H1 (cell line): Measurements from ENCODE around the gene STOML1. TPM values are rescaled to one million over a fixed set of nuclear protein-coding genes. Genes with fewer than 3 reads are reported as not detected.

Source experiments
- CTCF ChIA-PET: fragments of 300-600 bp; sonication (Branson Sonifier 250); formaldehyde crosslinking; loops from one replicate; lab custom pipeline; 2021; ENCODE audit not compliant: partially characterized antibody; lab: Charles Lee
- POLR2A ChIA-PET: fragments of 300-600 bp; sonication (Branson Sonifier 250); formaldehyde crosslinking; loops from one replicate; lab custom pipeline; 2021; ENCODE audit warnings: inconsistent platforms; ENCODE audit not compliant: partially characterized antibody; lab: Charles Lee
- DNase-seq, 2 experiments: peaks; one replicate each; pipeline versions ENCODE4 v3.0.0 to v3.0.0-alpha.2; 2010 to 2022; ENCODE audit warnings: low spot score in 2 of 2, low read depth in 1 of 2, mixed read lengths in 1 of 2
- FAIRE-seq: peaks from 2 replicates; lab custom pipeline; 2011; peaks lifted over from hg19 to GRCh38; lab: Jason Lieb, UNC
- H2AFZ ChIP-seq: 2 replicates; pipeline ENCODE4 v1.8.1; 2012; ENCODE audit warnings: low read length, inconsistent platforms
- H2AK5ac ChIP-seq: 2 replicates; pipeline ENCODE4 v1.6.1; 2013; ENCODE audit warnings: low read depth, low read length
- H2BK120ac ChIP-seq: replicated peaks from 2 replicates; pipeline ENCODE3; 2013; ENCODE audit warnings: low read depth, low read length, inconsistent platforms
- H2BK12ac ChIP-seq: 2 replicates; pipeline ENCODE4 v1.6.1; 2013; ENCODE audit warnings: low read depth, low read length
- H2BK15ac ChIP-seq: 2 replicates; pipeline ENCODE4 v1.6.1; 2013; ENCODE audit warnings: low read length
- H2BK20ac ChIP-seq: 2 replicates; pipeline ENCODE4 v1.6.1; 2013; ENCODE audit warnings: low read length
- H2BK5ac ChIP-seq: 2 replicates; pipeline ENCODE4 v1.6.1; 2013; ENCODE audit warnings: low read depth, low read length
- H3K14ac ChIP-seq: 2 replicates; pipeline ENCODE4 v1.6.1; 2013; ENCODE audit warnings: inconsistent platforms; ENCODE audit not compliant: insufficient read length
- H3K18ac ChIP-seq: 2 replicates; pipeline ENCODE4 v1.6.1; 2013; ENCODE audit warnings: low read length; ENCODE audit errors: extremely low read depth
- H3K23ac ChIP-seq: 2 replicates; pipeline ENCODE4 v1.6.1; 2013; ENCODE audit warnings: inconsistent platforms; ENCODE audit not compliant: insufficient read length
- H3K23me2 ChIP-seq: 2 replicates; pipeline ENCODE4 v1.6.1; 2013; ENCODE audit warnings: low read depth, low read length
- H3K27ac ChIP-seq: 2 replicates; pipeline ENCODE4 v1.6.1; 2011; ENCODE audit warnings: low read depth, low read length, inconsistent platforms
- H3K27me3 ChIP-seq, 4 experiments: replicated peaks in 1 of 4; 1 replicate in 1 of 4; 2 replicates in 3 of 4; pipeline versions ENCODE4 v1.6.1 to v1.8.1; 2011 to 2013; ENCODE audit warnings: low read length in 3 of 4, mild to moderate bottlenecking in 3 of 4, inconsistent platforms in 2 of 4, mixed read lengths in 2 of 4, moderate library complexity in 1 of 4; ENCODE audit not compliant: control insufficient read depth in 3 of 4, insufficient read depth in 3 of 4; ENCODE audit errors: extremely low read depth in 1 of 4
- H3K36me3 ChIP-seq, 4 experiments: 2 replicates each; pipeline versions ENCODE4 v1.6.1 to v1.8.1; 2011 to 2013; ENCODE audit warnings: mild to moderate bottlenecking in 4 of 4, low read length in 3 of 4, moderate library complexity in 2 of 4, control low read depth in 1 of 4, inconsistent platforms in 1 of 4; ENCODE audit not compliant: insufficient read depth in 4 of 4, control insufficient read depth in 2 of 4
- H3K4ac ChIP-seq: replicated peaks from 2 replicates; pipeline ENCODE3; 2013; ENCODE audit warnings: low read length, low read depth, mixed read lengths, inconsistent platforms; ENCODE audit not compliant: insufficient read length
- H3K4me1 ChIP-seq, 4 experiments: replicated peaks in 1 of 4; 1 replicate in 1 of 4; 2 replicates in 3 of 4; pipeline versions ENCODE4 v1.6.1 to v1.8.1; 2011 to 2013; ENCODE audit warnings: low read length in 3 of 4, inconsistent platforms in 2 of 4, mixed read lengths in 1 of 4; ENCODE audit not compliant: insufficient read depth in 4 of 4, control insufficient read depth in 3 of 4
- H3K4me2 ChIP-seq, 2 experiments: 2 replicates each; pipeline versions ENCODE4 v1.6.1 to v1.8.1; 2011 to 2013; ENCODE audit warnings: low read depth in 2 of 2, low read length in 2 of 2, control low read depth in 1 of 2, inconsistent platforms in 1 of 2, mild to moderate bottlenecking in 1 of 2; ENCODE audit not compliant: insufficient read depth in 1 of 2
- H3K4me3 ChIP-seq, 4 experiments: fragments of 200-600, 300-600 bp in 1 of 4; sonication (generic), shearing (Covaris generic), sonication (Bioruptor Twin) in 1 of 4; 2 replicates each; pipeline versions ENCODE4 v1.5.1 to v1.8.1; 2011 to 2016; ENCODE audit warnings: low read length in 4 of 4, low read depth in 3 of 4, control low read depth in 2 of 4, inconsistent platforms in 2 of 4, mild to moderate bottlenecking in 2 of 4, mixed read lengths in 1 of 4, moderate library complexity in 1 of 4; ENCODE audit not compliant: insufficient read depth in 2 of 4; ENCODE audit errors: extremely low read depth in 1 of 4
- H3K56ac ChIP-seq: replicated peaks from 2 replicates; pipeline ENCODE3; 2013; ENCODE audit warnings: low read depth, mild to moderate bottlenecking, mixed read lengths, low read length, inconsistent platforms; ENCODE audit not compliant: insufficient read length
- H3K79me1 ChIP-seq: 2 replicates; pipeline ENCODE4 v1.6.1; 2013; ENCODE audit warnings: low read depth, low read length, control low read depth
- H3K79me2 ChIP-seq, 2 experiments: 2 replicates each; pipeline versions ENCODE4 v1.6.1 to v1.8.1; 2012 to 2013; ENCODE audit warnings: low read length in 2 of 2, mild to moderate bottlenecking in 2 of 2, inconsistent platforms in 1 of 2; ENCODE audit not compliant: insufficient read depth in 2 of 2, control insufficient read depth in 1 of 2
- H3K9ac ChIP-seq, 4 experiments: replicated peaks in 1 of 4; 1 replicate in 1 of 4; 2 replicates in 3 of 4; pipeline versions ENCODE4 v1.6.1 to v1.8.1; 2011 to 2013; ENCODE audit warnings: low read depth in 3 of 4, low read length in 3 of 4, control low read depth in 2 of 4, mild to moderate bottlenecking in 2 of 4, moderate library complexity in 2 of 4, inconsistent platforms in 1 of 4; ENCODE audit errors: extremely low read depth in 1 of 4
- H3K9me3 ChIP-seq, 2 experiments: 2 replicates each; pipeline versions ENCODE4 v1.6.1 to v1.8.1; 2012 to 2013; ENCODE audit warnings: mild to moderate bottlenecking in 2 of 2, moderate library complexity in 2 of 2, control low read depth in 1 of 2, inconsistent platforms in 1 of 2, low read depth in 1 of 2, low read length in 1 of 2, mixed read lengths in 1 of 2; ENCODE audit not compliant: insufficient read depth in 2 of 2
- H4K20me1 ChIP-seq, 2 experiments: replicated peaks in 1 of 2; 2 replicates each; pipeline versions ENCODE3 to v1.8.1; 2011 to 2013; ENCODE audit warnings: inconsistent platforms in 2 of 2, low read length in 2 of 2, mild to moderate bottlenecking in 1 of 2; ENCODE audit not compliant: insufficient read depth in 2 of 2, control insufficient read depth in 1 of 2
- H4K5ac ChIP-seq: 2 replicates; pipeline ENCODE4 v1.6.1; 2013; ENCODE audit warnings: low read length, low read depth, mixed read lengths, inconsistent platforms; ENCODE audit not compliant: insufficient read length
- H4K8ac ChIP-seq: 2 replicates; pipeline ENCODE4 v1.8.0; 2013; ENCODE audit warnings: mild to moderate bottlenecking, moderate library complexity, low read length, inconsistent platforms; ENCODE audit not compliant: insufficient read depth; ENCODE audit errors: extremely low read depth
- H4K91ac ChIP-seq: replicated peaks from 2 replicates; pipeline ENCODE3; 2013; ENCODE audit warnings: low read length, mixed read lengths, inconsistent platforms; ENCODE audit not compliant: insufficient read length
- BCL11A ChIP-seq, 2 experiments: IDR thresholded peaks; one replicate each; pipeline ENCODE4 v1.6.1; 2011; ENCODE audit warnings: low read depth in 2 of 2, low read length in 2 of 2, mild to moderate bottlenecking in 2 of 2
- CHD1 ChIP-seq: IDR thresholded peaks from 2 replicates; pipeline ENCODE4 v1.6.1; 2012; ENCODE audit warnings: low read depth, low read length, improper control_type of control experiment
- E2F6 ChIP-seq: IDR thresholded peaks from 2 replicates; pipeline ENCODE4 v1.6.1; 2012; ENCODE audit warnings: inconsistent platforms
- KDM4A ChIP-seq: IDR thresholded peaks from one replicate; pipeline ENCODE4 v1.7.1; 2012; ENCODE audit warnings: low read depth, mild to moderate bottlenecking, moderate library complexity, low read length, inconsistent platforms; ENCODE audit not compliant: severe bottlenecking
- MAX ChIP-seq: IDR thresholded peaks from 2 replicates; pipeline ENCODE4 v1.6.1; 2012; ENCODE audit warnings: inconsistent platforms
- NRF1 ChIP-seq: IDR thresholded peaks from 2 replicates; pipeline ENCODE4 v1.6.1; 2011; ENCODE audit warnings: mild to moderate bottlenecking, low read depth, low read length, improper control_type of control experiment
- YY1 ChIP-seq: IDR thresholded peaks from 2 replicates; pipeline ENCODE4 v1.6.1; 2011; ENCODE audit warnings: low read depth, mild to moderate bottlenecking, low read length
- WGBS, 2 experiments: shearing (Covaris generic) in 1 of 2; methylation state at CpG; one replicate each; pipeline versions ENCODE4 v1.1.6 to v1.1.7; 2013 to 2015; ENCODE audit warnings: low lambda C conversion rate in 2 of 2, mixed read lengths in 2 of 2, inconsistent platforms in 1 of 2, low coverage in 1 of 2, missing lambda C conversion rate in 1 of 2; ENCODE audit not compliant: insufficient replicate concordance in 2 of 2, insufficient coverage in 1 of 2, insufficient read length in 1 of 2; ENCODE audit errors: extremely low coverage in 1 of 2, missing lambda C conversion rate in 1 of 2; 5-methylcytosine and 5-hydroxymethylcytosine counted together
- polyA plus RNA-seq, 7 experiments: library from polyadenylated mRNA; depleted of rRNA in 3 of 7; stranded (reverse) in 5 of 7; unstranded in 2 of 7; fragments of >200 nt in 5 of 7; fragments of 200-250 nt in 2 of 7; gene quantifications; 1 replicate in 5 of 7; 2 replicates in 1 of 7; 4 replicates in 1 of 7; pipeline versions ENCODE4 v1.2.1 to v1.2.3, GENCODE V29; 2011 to 2013; ENCODE audit warnings: missing spikeins in 2 of 7, mixed read lengths in 2 of 7
- total RNA-seq: library from RNA; stranded (reverse); fragmentation: NEBNext Ultra II Directional; extraction: Animal tissue kit (Norgen Biotek cat#: 25700); gene quantifications from 2 replicates; pipeline ENCODE4 v1.2.1, GENCODE V29; 2021

STOML1 gene
- total and polyA plus RNA-seq, 2 of the 8 experiments (the other 6 are each of a cell fraction or from before 2014, with no cell fraction given) = 2.6 to 3.2 TPM

DNA sequence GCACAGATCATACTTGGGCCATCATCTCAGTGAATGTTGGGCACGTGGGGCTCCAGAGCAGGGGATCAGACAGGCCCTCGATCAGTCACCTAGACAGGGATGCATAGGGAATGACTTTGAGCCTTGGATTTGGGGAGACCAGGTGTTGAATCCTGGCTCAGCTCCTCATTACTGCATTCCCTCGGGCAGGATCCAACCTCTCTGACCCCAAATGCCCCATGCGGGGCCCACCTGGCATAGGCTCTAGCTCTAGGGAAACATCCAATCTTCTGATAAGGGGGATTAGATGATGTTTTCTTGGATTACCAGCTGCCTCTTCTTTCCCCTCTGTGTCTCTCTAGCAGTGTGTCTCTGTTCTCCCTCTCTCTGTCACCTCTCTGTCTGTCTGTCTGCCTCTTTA is 43.1 kb downstream of the STOML1 start:
- Histone ChIP-seq H4K91ac (no peak overlapping the region), H4K8ac (no peak overlapping the region), H3K4me1 (peaks cover 6 to 16% (median 12%) of the 10 kb centered on the region in 4 experiments), H3K4me3 (no peak overlapping the region), H3K27ac (no peak overlapping the region), H4K20me1 (no peaks in the 10 kb centered on the region), H3K4ac (no peak overlapping the region), H3K56ac (no peak overlapping the region), H3K79me1 (no peaks in the 10 kb centered on the region), H2AFZ (no peak overlapping the region), H3K14ac (no peak overlapping the region), H2BK20ac (no peak overlapping the region), H2BK15ac (no peak overlapping the region), H3K23me2 (no peaks in the 10 kb centered on the region), H3K36me3 (no peaks in the 10 kb centered on the region), H3K79me2 (no peaks in the 10 kb centered on the region), H2BK120ac (no peak overlapping the region), H4K5ac (no peak overlapping the region), H2AK5ac (no peak overlapping the region), H3K18ac (no peak overlapping the region), H3K9ac (no peak overlapping the region), H3K4me2 (no peak overlapping the region), H2BK12ac (no peak overlapping the region), H2BK5ac (no peak overlapping the region), H3K23ac (no peak overlapping the region), H3K9me3 (no peaks in the 10 kb centered on the region), H3K27me3 (no peaks in the 10 kb centered on the region)
- TF ChIP-seq E2F6 (no peak), MAX (no peak), KDM4A (no peak), NRF1 (no peak), BCL11A (IDR thresholded peaks at IDR 0.05; ENCODE audit: low read depth in 2 of 2, low read length in 2 of 2) (no peak), YY1 (no peak), CHD1 (no peak)
- CTCF ChIA-PET = interaction anchor here (0.6 to 7.0 kb wide), 13 partner anchors 10 to 100 kb away, joined by 3 to 55 read pairs (median 4); partner anchors contain the start of gene PML
- WGBS, 2 experiments = 79% methylated on average over 4 of the region's 4 CpGs; no CpG with 5 or more reads in 1 of the 2 experiments
- DNase-seq (no peak), FAIRE-seq (no peak)
- POLR2A ChIA-PET = no interaction called here
